GM12874 (cell line): ENCODE data around the gene B3GALT6.

Source experiments
- TF ChIP-seq, protein P1 (sequence below): IDR thresholded peaks from 2 replicates; pipeline ENCODE4 v1.5.1; 2011; ENCODE audit warnings: low read depth, mild to moderate bottlenecking, control low read depth, low read length, moderate library complexity; ENCODE audit not compliant: insufficient read depth

B3GALT6 gene

DNA sequence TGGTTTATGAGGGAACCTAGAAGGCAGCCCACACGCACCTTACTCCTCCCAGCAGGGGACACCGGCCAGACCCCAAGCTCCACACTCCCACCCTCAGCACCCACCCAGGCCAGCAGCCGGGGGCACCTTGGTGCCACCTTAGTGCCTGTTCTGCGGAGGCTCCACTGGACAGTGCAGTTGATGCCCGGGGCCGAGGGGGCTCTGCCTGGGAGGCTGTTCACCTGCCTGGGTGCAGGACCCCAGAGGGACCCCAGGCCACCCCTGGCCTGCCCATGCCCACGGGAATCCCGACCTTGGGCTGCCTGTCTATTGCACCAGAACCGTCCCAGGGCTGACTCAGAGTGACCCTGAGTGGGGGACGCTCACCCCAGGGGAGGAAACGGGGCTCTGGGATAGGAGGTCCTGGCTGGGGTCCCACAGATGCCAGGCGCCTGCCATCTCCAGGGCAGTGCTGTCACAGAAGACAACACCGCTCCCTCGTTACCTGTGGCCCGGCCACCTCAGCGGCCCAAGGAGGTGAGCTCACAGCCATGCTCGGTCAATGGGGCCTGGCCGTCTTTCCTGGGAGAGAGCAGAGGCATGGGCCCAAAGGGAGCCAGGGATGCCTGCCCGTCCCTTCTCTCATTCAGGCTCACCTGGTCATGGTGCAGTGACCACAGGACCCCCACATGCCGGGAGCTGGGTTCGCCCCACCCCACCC, 48.9 kb downstream of the B3GALT6 start:
- TF ChIP-seq, protein P1, sequence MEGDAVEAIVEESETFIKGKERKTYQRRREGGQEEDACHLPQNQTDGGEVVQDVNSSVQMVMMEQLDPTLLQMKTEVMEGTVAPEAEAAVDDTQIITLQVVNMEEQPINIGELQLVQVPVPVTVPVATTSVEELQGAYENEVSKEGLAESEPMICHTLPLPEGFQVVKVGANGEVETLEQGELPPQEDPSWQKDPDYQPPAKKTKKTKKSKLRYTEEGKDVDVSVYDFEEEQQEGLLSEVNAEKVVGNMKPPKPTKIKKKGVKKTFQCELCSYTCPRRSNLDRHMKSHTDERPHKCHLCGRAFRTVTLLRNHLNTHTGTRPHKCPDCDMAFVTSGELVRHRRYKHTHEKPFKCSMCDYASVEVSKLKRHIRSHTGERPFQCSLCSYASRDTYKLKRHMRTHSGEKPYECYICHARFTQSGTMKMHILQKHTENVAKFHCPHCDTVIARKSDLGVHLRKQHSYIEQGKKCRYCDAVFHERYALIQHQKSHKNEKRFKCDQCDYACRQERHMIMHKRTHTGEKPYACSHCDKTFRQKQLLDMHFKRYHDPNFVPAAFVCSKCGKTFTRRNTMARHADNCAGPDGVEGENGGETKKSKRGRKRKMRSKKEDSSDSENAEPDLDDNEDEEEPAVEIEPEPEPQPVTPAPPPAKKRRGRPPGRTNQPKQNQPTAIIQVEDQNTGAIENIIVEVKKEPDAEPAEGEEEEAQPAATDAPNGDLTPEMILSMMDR, result no peak

GRCh38 chr1:1281533-1282321, 49.7 kb downstream of the B3GALT6 start:
- TF ChIP-seq, protein P1, result no peak

DNA sequence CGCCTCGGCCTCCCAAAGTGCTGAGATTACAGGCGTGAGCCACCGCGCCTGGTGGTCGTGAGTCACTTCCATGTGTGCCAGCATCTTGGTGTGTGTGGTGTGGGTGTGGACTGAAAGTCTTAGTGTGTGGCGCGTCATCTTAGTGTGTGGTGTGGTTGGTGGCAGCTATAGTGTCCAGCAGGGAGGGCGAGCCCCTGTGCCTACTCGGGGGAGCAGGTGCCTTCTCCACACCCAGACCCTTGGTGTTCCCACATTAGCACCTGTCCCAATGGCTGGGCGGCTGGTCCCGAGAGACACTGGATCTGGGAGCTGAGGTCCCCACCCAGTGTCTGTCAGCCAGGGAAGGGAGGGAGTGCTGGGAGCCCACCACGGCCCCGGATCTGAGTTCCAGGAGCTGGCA, 51.0 kb downstream of the B3GALT6 start:
- TF ChIP-seq, protein P1, result no peak

GRCh38 chr1:1283821-1284220, 51.8 kb downstream of the B3GALT6 start:
- TF ChIP-seq, protein P1, result 0 out of 2 replicates have a peak, but pooled peaks have one; percentile 16
